GM18498 (cell line): ENCODE results near the gene GDF9.
A peak's percentile ranks its signal among the peaks of the same experiment; 100 is the strongest.

Experiments used
- ATAC-seq: cut with Tn5 transposase; IDR thresholded peaks from one replicate; pipeline ENCODE4 v1.9.1; 2021; ENCODE audit warnings: mild to moderate bottlenecking, moderate library complexity; ENCODE audit not compliant: unreplicated experiment

The GDF9 gene

GRCh38 chr5:132866342-132867045 is at the start of gene GDF9, which contains the start of gene UQCRQ:
GDF9 (minus strand) TSS chr5:132866469; CDS start chr5:132864533, 1,936 bp downstream.
UQCRQ (plus strand) TSS chr5:132866642; CDS start chr5:132866882, 240 bp downstream.
- ATAC-seq, result peak; percentile 98

GRCh38 chr5:132915681-132916080 is 49.4 kb upstream of the GDF9 start:
- no peak for ATAC-seq

GRCh38 chr5:132909702-132910101 is 43.4 kb upstream of the GDF9 start:
- no peak for ATAC-seq

- no peak for ATAC-seq
Measured at GRCh38 chr5:132907161-132907560, 40.9 kb upstream of the GDF9 start.

GRCh38 chr5:132905938-132906337 is 39.7 kb upstream of the GDF9 start:
- no peak for ATAC-seq

- no peak for ATAC-seq
Measured at GRCh38 chr5:132901730-132902129, 35.5 kb upstream of the GDF9 start.

- ATAC-seq, result no peak
Measured at GRCh38 chr5:132901036-132901435, 34.8 kb upstream of the GDF9 start.

GRCh38 chr5:132898094-132898493 is 31.8 kb upstream of the GDF9 start:
- ATAC-seq, result no peak

GRCh38 chr5:132896685-132897084 is 30.4 kb upstream of the GDF9 start:
- ATAC-seq, result peak; percentile 51

- ATAC-seq, result no peak
Measured at GRCh38 chr5:132895719-132896305, 29.5 kb upstream of the GDF9 start.

- no peak for ATAC-seq
Measured at GRCh38 chr5:132890817-132891216, 24.5 kb upstream of the GDF9 start.

- ATAC-seq, result no peak
Measured at GRCh38 chr5:132889501-132889900, 23.2 kb upstream of the GDF9 start.

GRCh38 chr5:132887283-132887682 is 21.0 kb upstream of the GDF9 start:
- no peak for ATAC-seq

GRCh38 chr5:132886064-132886823 is 20.0 kb upstream of the GDF9 start:
- ATAC-seq, result no peak

- ATAC-seq, result no peak
Measured at GRCh38 chr5:132884548-132884947, 18.3 kb upstream of the GDF9 start.

- peak; percentile 70 for ATAC-seq
Measured at GRCh38 chr5:132883261-132883834, 17.1 kb upstream of the GDF9 start.

GRCh38 chr5:132877938-132878337 is 11.7 kb upstream of the GDF9 start:
- no peak for ATAC-seq

- ATAC-seq, result no peak
Measured at GRCh38 chr5:132877466-132877865, 11.2 kb upstream of the GDF9 start.

- no peak for ATAC-seq
Measured at GRCh38 chr5:132876020-132876759, 9.9 kb upstream of the GDF9 start.

- no peak for ATAC-seq
Measured at GRCh38 chr5:132873930-132874271, 7.6 kb upstream of the GDF9 start.
